ENCODE measurements around the gene NOL7.

NOL7 gene

GRCh38 chr6:13577926-13578325 is 37.2 kb upstream of the NOL7 start:
- Histone ChIP-seq H3K27me3 (ENCODE audit: insufficient read depth, low read length) (no peaks in the 10 kb centered on the region), H3K4me3 (ENCODE audit: low read length) (no peak overlapping the region), H3K9ac (ENCODE audit: low read depth, low read length) (no peak overlapping the region), H3K36me3 (ENCODE audit: insufficient read depth, low read depth, low read length) (peaks cover 19% of the 10 kb centered on the region; the same call in 1 of the 2 replicates), H3K27ac (ENCODE audit: low read length) (no peak overlapping the region), H3K9me3 (ENCODE audit: insufficient read depth, low read depth, low read length) (no peaks in the 10 kb centered on the region), H3K4me1 (ENCODE audit: insufficient read depth, low read length) (peaks cover 7% of the 10 kb centered on the region)

- Histone ChIP-seq H3K27ac (ENCODE audit: low read length) (no peak overlapping the region), H3K4me3 (ENCODE audit: low read length) (no peak overlapping the region), H3K9ac (ENCODE audit: low read depth, low read length) (no peak overlapping the region), H3K9me3 (ENCODE audit: insufficient read depth, low read depth, low read length) (no peaks in the 10 kb centered on the region), H3K4me1 (ENCODE audit: insufficient read depth, low read length) (no peaks in the 10 kb centered on the region), H3K27me3 (ENCODE audit: insufficient read depth, low read length) (no peaks in the 10 kb centered on the region), H3K36me3 (ENCODE audit: insufficient read depth, low read depth, low read length) (peaks cover 29% of the 10 kb centered on the region; the same call in 1 of the 2 replicates)
These were observed 35.2 kb upstream of the NOL7 start for GRCh38 chr6:13579911-13580310.

- no peak overlapping the region for H3K9ac ChIP-seq (ENCODE audit: low read depth, low read length)
- no peaks in the 10 kb centered on the region for H3K9me3 ChIP-seq (ENCODE audit: insufficient read depth, low read depth, low read length)
- peaks cover 31% of the 10 kb centered on the region for H3K36me3 ChIP-seq (ENCODE audit: insufficient read depth, low read depth, low read length)
- no peak overlapping the region for H3K27ac ChIP-seq (ENCODE audit: low read length)
- no peaks in the 10 kb centered on the region for H3K4me1 ChIP-seq (ENCODE audit: insufficient read depth, low read length)
- no peak overlapping the region for H3K4me3 ChIP-seq (ENCODE audit: low read length)
- H3K27me3 ChIP-seq (ENCODE audit: insufficient read depth, low read length), result no peaks in the 10 kb centered on the region
These were observed 33.4 kb upstream of the NOL7 start for GRCh38 chr6:13581700-13582229.

GRCh38 chr6:13586603-13587542 is 28.3 kb upstream of the NOL7 start:
- peaks cover 37% of the 10 kb centered on the region for H3K36me3 ChIP-seq (ENCODE audit: insufficient read depth, low read depth, low read length)

GRCh38 chr6:13589801-13590200 is 25.3 kb upstream of the NOL7 start:
- Histone ChIP-seq H3K4me1 (ENCODE audit: insufficient read depth, low read length) (no peaks in the 10 kb centered on the region), H3K27ac (ENCODE audit: low read length) (no peak overlapping the region), H3K9me3 (ENCODE audit: insufficient read depth, low read depth, low read length) (no peaks in the 10 kb centered on the region), H3K36me3 (ENCODE audit: insufficient read depth, low read depth, low read length) (peaks cover 33% of the 10 kb centered on the region), H3K9ac (ENCODE audit: low read depth, low read length) (no peak overlapping the region), H3K27me3 (ENCODE audit: insufficient read depth, low read length) (no peaks in the 10 kb centered on the region), H3K4me3 (ENCODE audit: low read length) (no peak overlapping the region)

More at GRCh38 chr6:13586603-13587542, 28.3 kb upstream of the NOL7 start:
- H3K9me3 ChIP-seq (ENCODE audit: insufficient read depth, low read depth, low read length), result no peaks in the 10 kb centered on the region
- no peak overlapping the region for H3K4me3 ChIP-seq (ENCODE audit: low read length)
- no peaks in the 10 kb centered on the region for H3K4me1 ChIP-seq (ENCODE audit: insufficient read depth, low read length)
- H3K27ac ChIP-seq (ENCODE audit: low read length), result no peak overlapping the region
- H3K9ac ChIP-seq (ENCODE audit: low read depth, low read length), result no peak overlapping the region; the same call in 1 of the 2 replicates
- H3K27me3 ChIP-seq (ENCODE audit: insufficient read depth, low read length), result no peaks in the 10 kb centered on the region

GRCh38 chr6:13590574-13591153 is 24.5 kb upstream of the NOL7 start:
- Histone ChIP-seq H3K4me1 (ENCODE audit: insufficient read depth, low read length) (no peaks in the 10 kb centered on the region), H3K36me3 (ENCODE audit: insufficient read depth, low read depth, low read length) (peaks cover 41% of the 10 kb centered on the region)

GRCh38 chr6:13591205-13591921 is 23.8 kb upstream of the NOL7 start:
- no peaks in the 10 kb centered on the region for H3K27me3 ChIP-seq (ENCODE audit: insufficient read depth, low read length)
- H3K9me3 ChIP-seq (ENCODE audit: insufficient read depth, low read depth, low read length), result no peaks in the 10 kb centered on the region
- no peak overlapping the region for H3K27ac ChIP-seq (ENCODE audit: low read length)
- H3K36me3 ChIP-seq (ENCODE audit: insufficient read depth, low read depth, low read length), result peaks cover 48% of the 10 kb centered on the region
- H3K4me1 ChIP-seq (ENCODE audit: insufficient read depth, low read length), result no peaks in the 10 kb centered on the region
- H3K4me3 ChIP-seq (ENCODE audit: low read length), result no peak overlapping the region
- no peak overlapping the region for H3K9ac ChIP-seq (ENCODE audit: low read depth, low read length)

More at GRCh38 chr6:13590574-13591153, 24.5 kb upstream of the NOL7 start:
- H3K9me3 ChIP-seq (ENCODE audit: insufficient read depth, low read depth, low read length), result no peaks in the 10 kb centered on the region
- no peak overlapping the region for H3K9ac ChIP-seq (ENCODE audit: low read depth, low read length)
- H3K27ac ChIP-seq (ENCODE audit: low read length), result no peak overlapping the region
- no peaks in the 10 kb centered on the region for H3K27me3 ChIP-seq (ENCODE audit: insufficient read depth, low read length)
- H3K4me3 ChIP-seq (ENCODE audit: low read length), result no peak overlapping the region

- Histone ChIP-seq H3K27me3 (ENCODE audit: insufficient read depth, low read length) (no peaks in the 10 kb centered on the region), H3K4me1 (ENCODE audit: insufficient read depth, low read length) (no peaks in the 10 kb centered on the region), H3K27ac (ENCODE audit: low read length) (no peak overlapping the region), H3K9me3 (ENCODE audit: insufficient read depth, low read depth, low read length) (no peaks in the 10 kb centered on the region), H3K36me3 (ENCODE audit: insufficient read depth, low read depth, low read length) (peaks cover 46% of the 10 kb centered on the region), H3K9ac (ENCODE audit: low read depth, low read length) (no peak overlapping the region), H3K4me3 (ENCODE audit: low read length) (no peak overlapping the region)
These were observed 22.0 kb upstream of the NOL7 start for GRCh38 chr6:13593103-13593502.

- Histone ChIP-seq H3K9ac (ENCODE audit: low read depth, low read length) (no peak overlapping the region), H3K9me3 (ENCODE audit: insufficient read depth, low read depth, low read length) (no peaks in the 10 kb centered on the region), H3K27me3 (ENCODE audit: insufficient read depth, low read length) (no peaks in the 10 kb centered on the region), H3K4me3 (ENCODE audit: low read length) (no peak overlapping the region), H3K27ac (ENCODE audit: low read length) (no peak overlapping the region), H3K4me1 (ENCODE audit: insufficient read depth, low read length) (no peaks in the 10 kb centered on the region), H3K36me3 (ENCODE audit: insufficient read depth, low read depth, low read length) (peaks cover 44% of the 10 kb centered on the region)
These were observed 21.4 kb upstream of the NOL7 start for GRCh38 chr6:13593720-13594119.

- H3K9me3 ChIP-seq (ENCODE audit: insufficient read depth, low read depth, low read length), result no peaks in the 10 kb centered on the region
- peaks cover 51% of the 10 kb centered on the region for H3K36me3 ChIP-seq (ENCODE audit: insufficient read depth, low read depth, low read length)
- H3K4me3 ChIP-seq (ENCODE audit: low read length), result no peak overlapping the region
- H3K9ac ChIP-seq (ENCODE audit: low read depth, low read length), result no peak overlapping the region
- no peaks in the 10 kb centered on the region for H3K27me3 ChIP-seq (ENCODE audit: insufficient read depth, low read length)
- H3K27ac ChIP-seq (ENCODE audit: low read length), result no peak overlapping the region
- no peaks in the 10 kb centered on the region for H3K4me1 ChIP-seq (ENCODE audit: insufficient read depth, low read length)
These were observed 18.1 kb upstream of the NOL7 start for GRCh38 chr6:13597073-13597472.

GRCh38 chr6:13600036-13600435 is 15.1 kb upstream of the NOL7 start:
- no peaks in the 10 kb centered on the region for H3K27me3 ChIP-seq (ENCODE audit: insufficient read depth, low read length)
- no peak overlapping the region for H3K9ac ChIP-seq (ENCODE audit: low read depth, low read length)
- no peak overlapping the region for H3K4me3 ChIP-seq (ENCODE audit: low read length)
- H3K4me1 ChIP-seq (ENCODE audit: insufficient read depth, low read length), result no peaks in the 10 kb centered on the region
- no peak overlapping the region for H3K27ac ChIP-seq (ENCODE audit: low read length)
- H3K9me3 ChIP-seq (ENCODE audit: insufficient read depth, low read depth, low read length), result no peaks in the 10 kb centered on the region
- peaks cover 56% of the 10 kb centered on the region for H3K36me3 ChIP-seq (ENCODE audit: insufficient read depth, low read depth, low read length)
